ENCODE results near the gene LLGL2. TPM values are rescaled to one million over a fixed set of nuclear protein-coding genes. Genes with fewer than 3 reads are reported as not detected.

The LLGL2 gene
- 0.47 and 0.52 TPM in 2 replicates for total RNA-seq

GRCh38 chr17:75524970-75525805 is at the start of gene LLGL2:
Gene LLGL2, plus strand, starts transcription at chr17:75525697. Its CDS starts 17,730 bp downstream, at chr17:75543427.

GRCh38 chr17:75515496-75516254 is 9.8 kb upstream of the LLGL2 start, which contains the start of gene CASKIN2:
Gene CASKIN2, minus strand, starts transcription at chr17:75515537. Its CDS starts 1,733 bp downstream, at chr17:75513804.

GRCh38 chr17:75516255-75516618 is 9.3 kb upstream of the LLGL2 start, which contains the start of gene TSEN54:
Gene TSEN54, plus strand, starts transcription at chr17:75516528. Its CDS starts 33 bp downstream, at chr17:75516561.

GRCh38 chr17:75587675-75588595 is 62.4 kb downstream of the LLGL2 start, which contains the start of gene MYO15B:
Gene MYO15B, plus strand, starts transcription at chr17:75587800. Its CDS starts 258 bp downstream, at chr17:75588058.

Other genes with a start within 250 kb of the LLGL2 start
- gene SLC25A19, start 236.3 kb upstream of the LLGL2 start, total RNA-seq: 3.3 and 4.3 TPM in 2 replicates
- gene GRB2, start 120.0 kb upstream of the LLGL2 start, total RNA-seq: 41.0 and 50.4 TPM in 2 replicates
- 21.0 and 29.6 TPM in 2 replicates for gene TMEM94, start 69.1 kb upstream of the LLGL2 start, total RNA-seq
- gene CASKIN2, start 10.2 kb upstream of the LLGL2 start, total RNA-seq: 3.8 and 4.9 TPM in 2 replicates
- gene TSEN54, start 9.2 kb upstream of the LLGL2 start, total RNA-seq: 5.9 and 8.2 TPM in 2 replicates
- gene MYO15B, start 62.1 kb downstream of the LLGL2 start, total RNA-seq: 3.9 and 13.5 TPM in 2 replicates
- gene SMIM5, start 107.7 kb downstream of the LLGL2 start, total RNA-seq: not detected in 2 replicates
- gene RECQL5, start 141.5 kb downstream of the LLGL2 start, total RNA-seq: 20.8 and 23.8 TPM in 2 replicates
- 52.6 and 53.8 TPM in 2 replicates for gene SAP30BP, start 141.6 kb downstream of the LLGL2 start, total RNA-seq
- under 0.01 and 0.60 TPM in 2 replicates for gene ITGB4, start 195.8 kb downstream of the LLGL2 start, total RNA-seq
- 35.4 and 54.4 TPM in 2 replicates for gene GALK1, start 239.5 kb downstream of the LLGL2 start, total RNA-seq

Data from bronchial smooth muscle cell (primary cell).